B cell (primary cell): Measurements from ENCODE around the gene AFG1L.

Experiments used
- CTCF ChIP-seq: fragments of 200-600 bp; IDR thresholded peaks from one replicate; pipeline ENCODE4 v1.8.0; 2022; ENCODE audit warnings: antibody characterized with exemption, mild to moderate bottlenecking
- EZH2 ChIP-seq: IDR thresholded peaks from 2 replicates; pipeline ENCODE4 v1.6.1; 2012; ENCODE audit warnings: borderline replicate concordance, low read depth, mild to moderate bottlenecking, moderate library complexity, low read length; ENCODE audit not compliant: insufficient read depth, poor library complexity, severe bottlenecking

- TF ChIP-seq CTCF: no peak
- TF ChIP-seq EZH2: no peak
These were observed 255.4 kb downstream of the AFG1L start for GRCh38 chr6:108550256-108550655.
